Ectodermal cell (in vitro differentiated cells): ENCODE measurements around the gene RAB11FIP4.

Source experiments
- H3K27ac ChIP-seq: 2 replicates; pipeline ENCODE4 v1.7.0; 2013; ENCODE audit warnings: mild to moderate bottlenecking, low read depth, low read length; ENCODE audit not compliant: insufficient read depth, poor library complexity, severe bottlenecking
- H3K27me3 ChIP-seq: 2 replicates; pipeline ENCODE4 v1.7.0; 2013; ENCODE audit warnings: mild to moderate bottlenecking, low read length; ENCODE audit not compliant: insufficient read depth, control insufficient read depth, poor library complexity, severe bottlenecking
- H3K36me3 ChIP-seq: one replicate; pipeline ENCODE4 v1.7.0; 2013; ENCODE audit warnings: low read length; ENCODE audit not compliant: control insufficient read depth, insufficient read depth
- H3K4me1 ChIP-seq: one replicate; pipeline ENCODE4 v1.7.0; 2013; ENCODE audit warnings: low read length; ENCODE audit not compliant: control insufficient read depth, insufficient read depth
- H3K4me3 ChIP-seq: 2 replicates; pipeline ENCODE4 v1.7.0; 2013; ENCODE audit warnings: low read depth, low read length, control low read depth; ENCODE audit not compliant: insufficient read depth
- H3K9me3 ChIP-seq: 2 replicates; pipeline ENCODE4 v1.7.0; 2013; ENCODE audit warnings: mild to moderate bottlenecking, low read length, moderate library complexity; ENCODE audit not compliant: control insufficient read depth
- WGBS, 2 experiments: methylation state at CpG; one replicate each; pipeline ENCODE4 v1.1.7; 2013; ENCODE audit warnings: missing lambda C conversion rate in 2 of 2; 5-methylcytosine and 5-hydroxymethylcytosine counted together

RAB11FIP4 gene

DNA sequence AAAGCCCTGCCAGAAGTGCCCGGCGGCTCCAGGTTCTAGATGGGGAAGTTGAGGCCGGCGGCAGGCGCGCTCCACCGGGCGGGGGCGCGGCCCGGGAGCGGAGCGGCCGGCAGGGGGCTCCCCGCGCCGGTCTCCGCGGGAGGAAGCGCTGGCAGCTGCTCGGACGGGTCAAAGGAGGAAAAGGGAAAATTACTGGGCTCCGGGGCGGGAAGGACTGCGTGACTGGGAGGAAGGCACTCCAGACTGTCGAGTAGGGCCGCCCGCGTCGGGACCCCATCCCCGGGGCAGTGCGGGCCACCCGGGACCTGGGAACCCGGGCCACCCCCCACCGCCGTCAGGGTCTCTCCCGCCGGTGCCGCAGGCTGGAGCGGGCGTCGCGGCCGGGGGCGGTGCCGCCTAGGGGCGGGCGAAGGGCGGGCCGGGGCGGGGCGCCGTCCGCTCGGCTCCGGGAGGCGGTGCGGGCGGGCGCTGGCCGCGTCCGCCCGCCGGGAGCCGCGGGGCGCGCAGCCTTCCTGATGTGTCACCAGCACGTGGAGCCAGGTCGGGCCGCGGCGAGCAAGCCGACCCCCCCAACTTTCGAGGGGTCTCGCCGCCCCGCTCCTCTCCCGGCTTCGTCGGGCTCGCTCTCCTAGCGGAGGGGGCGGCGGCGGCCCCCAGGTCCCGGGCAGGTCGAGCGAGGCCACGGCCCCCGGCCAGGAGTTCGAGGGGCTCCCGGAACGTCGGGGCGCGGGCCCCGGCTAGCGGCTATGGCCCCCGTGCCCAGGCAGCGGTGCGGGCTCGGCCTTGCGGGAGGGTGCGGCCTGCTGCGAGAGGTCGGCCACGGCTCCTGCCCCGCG is 167.5 kb downstream of the RAB11FIP4 start:
- Histone ChIP-seq H3K4me3 (peak overlapping the region; percentile 69), H3K36me3 (no peaks in the 10 kb centered on the region), H3K4me1 (peaks cover 41% of the 10 kb centered on the region), H3K27me3 (peaks cover 53% of the 10 kb centered on the region), H3K9me3 (no peaks in the 10 kb centered on the region), H3K27ac (no peak overlapping the region)
- 1% methylated on average over 111 of the region's 111 CpGs for WGBS, 2 experiments

DNA sequence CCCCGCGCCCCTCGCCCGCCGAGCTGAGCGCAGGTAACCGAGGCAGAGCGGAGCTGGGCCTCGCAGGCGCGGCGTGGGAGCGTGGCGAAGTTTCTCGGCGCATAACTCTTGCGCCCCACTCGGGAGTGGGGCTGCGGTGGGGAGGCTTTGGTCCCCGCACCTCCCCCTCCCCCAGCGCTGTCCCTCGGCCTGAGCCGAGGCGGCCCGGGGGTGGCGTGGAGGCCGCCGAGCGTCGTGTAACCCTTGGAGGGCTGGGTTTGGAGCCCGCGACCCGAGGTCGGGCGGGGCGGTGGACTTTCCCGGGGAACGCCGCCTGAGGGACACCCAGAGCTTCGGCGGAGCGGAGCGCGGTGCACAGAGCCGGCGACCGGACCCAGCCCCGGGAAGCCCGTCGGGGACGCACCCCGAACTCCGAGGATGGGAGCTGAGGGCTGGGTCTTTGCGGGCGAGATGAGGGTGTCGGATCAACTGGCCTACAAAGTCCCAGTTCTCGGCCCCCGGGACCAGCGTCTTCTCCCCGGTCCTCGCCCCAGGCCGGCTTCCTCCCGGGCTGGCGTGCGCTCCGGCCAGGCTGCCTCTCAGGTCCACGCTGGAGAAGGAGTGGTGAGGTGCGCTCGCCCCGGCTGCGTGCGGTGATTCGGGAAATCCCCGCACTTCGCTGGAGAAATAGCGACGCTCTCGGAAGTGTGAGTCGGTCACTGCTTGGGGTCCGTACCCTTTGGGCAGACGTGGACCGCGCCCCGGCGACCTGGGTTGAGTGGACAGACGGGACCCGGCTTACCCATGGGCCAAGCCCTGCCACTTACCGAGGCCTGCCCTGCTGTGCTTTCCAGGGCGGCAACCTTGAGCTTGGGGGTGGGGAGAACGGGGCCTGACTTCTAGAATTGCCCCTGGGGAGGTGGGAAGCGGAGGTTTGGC is 168.4 kb downstream of the RAB11FIP4 start:
- Histone ChIP-seq H3K27me3 (peaks cover 44% of the 10 kb centered on the region), H3K27ac (no peak overlapping the region), H3K9me3 (no peaks in the 10 kb centered on the region), H3K4me3 (peak overlapping the region; percentile 69), H3K4me1 (peaks cover 46% of the 10 kb centered on the region), H3K36me3 (no peaks in the 10 kb centered on the region)
- 4% methylated on average over 91 of the region's 91 CpGs for WGBS, 2 experiments

DNA sequence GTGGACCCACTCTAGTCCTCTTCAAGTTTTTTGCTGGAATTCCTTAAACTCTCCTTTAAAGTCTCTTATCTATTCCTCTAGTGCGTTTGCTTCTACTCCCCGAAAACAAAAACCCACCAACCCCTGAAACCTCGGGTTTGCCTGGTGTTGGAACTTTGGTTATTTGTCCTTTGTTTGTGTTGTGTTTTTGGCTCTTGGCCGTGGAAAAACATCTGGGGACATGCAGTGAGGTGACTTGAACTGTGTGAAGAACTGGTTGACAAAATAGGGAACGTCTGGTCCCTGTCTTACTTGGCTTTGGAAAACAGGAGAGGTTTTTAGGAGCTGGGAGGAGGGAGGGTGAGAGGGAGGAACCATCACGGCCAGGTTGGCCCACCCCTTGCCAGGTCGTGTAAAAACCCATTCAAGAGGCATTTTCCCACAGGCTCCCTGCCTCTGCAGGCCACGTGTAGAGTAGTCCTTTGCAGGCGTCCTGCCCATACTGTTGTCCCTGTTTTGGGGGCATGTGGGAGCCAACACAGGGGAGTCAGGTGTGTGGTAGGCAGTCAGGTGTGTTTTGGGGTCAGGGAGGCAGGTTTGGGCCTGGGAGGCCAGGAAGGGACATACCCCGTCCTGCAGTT is 169.3 kb downstream of the RAB11FIP4 start:
- 41 to 45% methylated on average over 9 to 10 of the region's 10 CpGs for WGBS, 2 experiments
- H3K4me3 ChIP-seq, result peak overlapping the region; percentile 69
- H3K27me3 ChIP-seq, result peaks cover 37% of the 10 kb centered on the region
- H3K27ac ChIP-seq, result no peak overlapping the region
- no peaks in the 10 kb centered on the region for H3K36me3 ChIP-seq
- no peaks in the 10 kb centered on the region for H3K9me3 ChIP-seq
- H3K4me1 ChIP-seq, result peaks cover 48% of the 10 kb centered on the region

DNA sequence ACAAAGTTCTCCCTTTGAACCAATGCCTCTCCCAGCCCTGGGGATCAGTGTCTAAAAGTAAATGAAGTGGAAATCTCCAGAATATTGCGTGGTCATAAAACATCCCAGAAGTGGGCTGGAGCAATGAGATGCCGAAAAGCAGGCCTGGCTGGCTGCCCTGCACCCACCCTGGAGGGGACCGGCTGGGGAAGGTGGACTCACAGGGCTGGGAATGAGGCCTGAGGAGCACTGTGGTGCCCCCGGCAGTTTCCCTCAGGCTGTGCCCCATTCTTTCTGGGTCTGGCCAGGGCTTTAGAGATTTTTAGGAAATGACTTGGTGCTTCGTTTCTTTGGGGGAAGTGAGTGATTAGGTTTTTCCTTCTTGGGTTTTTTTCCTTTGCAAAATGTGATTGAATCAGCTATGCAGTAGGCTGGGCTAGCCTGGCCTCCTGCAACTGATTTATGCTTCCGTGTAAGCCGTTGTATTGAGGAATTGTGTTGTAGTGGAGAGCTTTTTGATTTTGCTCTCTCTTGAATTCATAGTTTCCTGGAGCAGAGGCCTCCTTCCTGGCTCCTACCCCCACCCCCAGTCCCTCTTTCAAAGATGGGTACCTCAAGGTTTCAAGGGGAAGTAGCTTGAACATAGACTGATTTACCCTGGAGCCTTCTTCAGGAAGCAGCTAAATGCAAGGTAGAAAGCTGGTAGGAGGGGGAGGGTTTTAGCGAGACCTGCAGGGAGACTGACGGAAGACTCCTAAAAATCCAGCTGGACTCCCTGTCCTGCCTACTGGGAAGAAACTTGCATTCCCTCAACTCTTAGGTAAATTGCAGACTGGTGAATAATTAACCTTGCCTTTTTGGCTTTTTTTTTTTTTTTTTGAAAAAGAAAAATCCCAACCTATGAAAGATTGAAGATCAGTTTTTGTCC is 170.2 kb downstream of the RAB11FIP4 start:
- 49 to 59% methylated on average over 9 of the region's 9 CpGs for WGBS, 2 experiments
- Histone ChIP-seq H3K36me3 (no peaks in the 10 kb centered on the region), H3K27ac (no peak overlapping the region), H3K4me3 (peak overlapping the region; percentile 69), H3K27me3 (peaks cover 37% of the 10 kb centered on the region), H3K4me1 (peaks cover 48% of the 10 kb centered on the region), H3K9me3 (no peaks in the 10 kb centered on the region)

DNA sequence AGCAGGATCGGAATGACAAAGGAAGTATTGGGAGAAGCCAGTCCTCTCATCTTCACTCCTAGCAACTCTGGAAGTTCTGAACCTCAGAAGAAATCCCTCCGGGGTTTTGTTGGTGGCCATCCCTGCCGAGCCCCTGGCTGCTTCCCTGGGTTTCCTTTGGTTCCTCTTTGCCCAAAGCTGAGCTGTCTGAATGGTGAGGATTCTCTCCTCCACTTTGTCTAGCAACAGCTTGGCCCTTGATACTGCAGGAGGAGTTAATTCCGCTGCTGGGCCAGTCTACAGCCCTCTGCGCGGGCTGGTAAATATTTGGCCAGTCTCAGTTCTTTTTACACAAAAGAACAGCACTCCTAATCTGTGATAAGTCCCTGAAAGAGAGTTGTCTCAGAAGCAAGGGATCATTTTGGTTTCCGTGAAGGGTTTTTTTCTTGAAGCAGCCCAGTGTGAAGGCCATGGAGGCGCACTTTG is 170.9 kb downstream of the RAB11FIP4 start:
- Histone ChIP-seq H3K9me3 (no peaks in the 10 kb centered on the region), H3K4me3 (peak overlapping the region; percentile 69), H3K36me3 (no peaks in the 10 kb centered on the region), H3K27me3 (peaks cover 37% of the 10 kb centered on the region), H3K27ac (no peak overlapping the region), H3K4me1 (peaks cover 45% of the 10 kb centered on the region)
- 68 to 69% methylated on average over 8 of the region's 8 CpGs for WGBS, 2 experiments

DNA sequence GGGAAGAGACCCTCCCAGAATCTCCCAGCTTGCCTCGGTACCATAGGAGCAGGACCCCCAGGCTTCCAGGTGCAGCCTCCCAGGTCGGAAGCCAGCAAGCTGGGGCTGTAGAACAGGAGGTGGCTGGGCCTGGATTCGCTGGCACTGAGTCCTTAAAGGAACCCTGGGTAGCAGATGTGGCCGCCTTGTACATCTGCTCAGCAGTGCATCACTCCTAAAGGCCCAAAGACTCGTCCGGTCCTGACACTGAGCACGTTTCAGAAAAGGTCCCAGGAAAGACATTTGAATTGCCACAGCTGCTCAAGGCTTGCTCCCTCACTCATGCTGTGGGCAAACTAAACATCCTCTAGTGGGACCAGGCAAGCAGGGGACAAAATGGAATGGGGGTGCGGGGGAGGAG is 172.8 kb downstream of the RAB11FIP4 start:
- Histone ChIP-seq H3K9me3 (no peaks in the 10 kb centered on the region), H3K4me3 (no peak overlapping the region), H3K27ac (no peak overlapping the region), H3K36me3 (no peaks in the 10 kb centered on the region), H3K4me1 (peaks cover 48% of the 10 kb centered on the region), H3K27me3 (peaks cover 29% of the 10 kb centered on the region)
- 90 to 93% methylated on average over 8 of the region's 8 CpGs for WGBS, 2 experiments

DNA sequence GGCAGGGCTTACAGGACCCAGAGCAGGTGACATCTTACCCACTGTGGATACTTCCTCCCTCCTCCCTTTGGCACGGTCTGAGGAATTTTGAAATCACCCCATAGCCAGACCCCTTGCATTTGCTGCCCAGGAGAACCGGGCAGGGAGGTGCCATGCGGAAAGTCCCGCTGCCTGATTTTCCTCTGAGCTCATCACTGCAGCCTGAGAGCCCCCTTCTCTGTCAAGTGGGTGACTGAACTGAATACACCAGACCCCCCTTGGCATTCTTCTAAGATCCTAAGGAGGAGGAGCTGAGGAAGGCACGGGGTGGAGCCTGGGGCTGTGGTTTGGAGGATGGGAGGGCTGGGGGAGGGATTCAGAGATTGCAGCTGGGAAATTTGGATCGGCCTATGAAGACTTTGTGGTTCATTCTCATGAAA is 173.4 kb downstream of the RAB11FIP4 start:
- H3K9me3 ChIP-seq, result no peaks in the 10 kb centered on the region
- no peak overlapping the region for H3K4me3 ChIP-seq
- 59 to 62% methylated on average over 6 of the region's 6 CpGs for WGBS, 2 experiments
- peaks cover 23% of the 10 kb centered on the region for H3K27me3 ChIP-seq
- H3K36me3 ChIP-seq, result no peaks in the 10 kb centered on the region
- H3K27ac ChIP-seq, result no peak overlapping the region
- peaks cover 48% of the 10 kb centered on the region for H3K4me1 ChIP-seq

DNA sequence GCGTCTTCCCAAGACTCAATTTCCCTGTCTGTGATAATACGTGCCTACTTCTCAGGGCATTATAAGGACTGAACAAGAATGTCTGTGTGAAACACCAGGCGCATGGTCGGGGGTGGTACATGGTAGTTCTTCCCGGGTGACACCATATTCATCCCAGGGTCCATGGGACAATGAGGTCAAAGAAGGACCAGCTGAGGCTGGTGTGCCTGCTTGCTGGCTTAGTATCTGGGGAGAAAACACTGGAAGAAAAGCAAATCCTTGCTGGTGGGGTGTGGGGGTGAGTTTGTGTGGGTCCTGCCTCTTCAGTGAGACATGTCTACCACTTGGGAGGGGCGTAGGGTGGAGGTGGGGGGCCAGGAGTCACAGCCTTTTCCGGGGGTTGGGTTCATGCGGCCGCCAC is 174.2 kb downstream of the RAB11FIP4 start:
- Histone ChIP-seq H3K4me1 (peaks cover 48% of the 10 kb centered on the region), H3K36me3 (no peaks in the 10 kb centered on the region), H3K27ac (no peak overlapping the region), H3K9me3 (no peaks in the 10 kb centered on the region), H3K4me3 (no peak overlapping the region), H3K27me3 (peaks cover 15% of the 10 kb centered on the region)
- WGBS, 2 experiments, result 94 to 95% methylated on average over 9 of the region's 9 CpGs

DNA sequence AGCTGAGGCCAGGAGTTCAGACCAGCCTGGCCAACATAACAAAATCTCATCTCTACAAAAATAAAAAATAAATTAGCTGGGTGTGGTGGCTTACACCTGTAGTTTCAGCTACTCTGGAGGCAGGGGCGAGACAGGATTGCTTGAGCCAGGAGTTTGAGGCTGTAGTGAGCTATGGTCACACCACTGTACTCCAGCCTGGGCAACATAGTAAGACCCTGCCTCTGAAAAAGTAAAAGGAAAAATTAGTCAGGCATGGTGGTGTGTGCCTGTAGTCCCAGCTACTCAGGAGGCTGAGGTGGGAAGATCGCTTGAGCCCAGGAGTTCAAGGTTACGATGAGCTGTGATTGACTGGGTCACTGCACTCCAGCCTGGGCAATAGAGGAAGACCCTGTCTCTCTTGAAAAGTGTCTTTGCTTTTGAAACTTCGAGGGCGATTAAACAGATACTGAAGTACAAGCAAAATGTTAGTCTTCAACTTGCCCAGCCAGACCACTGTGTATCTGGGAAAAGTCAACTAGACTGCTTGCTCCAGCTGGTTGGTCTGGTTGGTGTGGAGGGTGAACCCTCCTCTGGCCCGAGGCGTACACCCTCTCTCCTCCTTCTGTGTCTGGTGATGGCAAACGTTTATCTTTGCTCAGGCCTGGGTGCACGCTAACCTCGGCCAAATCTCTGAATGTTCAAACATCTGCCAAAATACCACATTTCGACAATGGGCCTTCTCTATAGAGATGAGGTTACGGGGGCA is 174.9 kb downstream of the RAB11FIP4 start:
- peaks cover 7% of the 10 kb centered on the region for H3K27me3 ChIP-seq
- 93 to 96% methylated on average over 12 of the region's 12 CpGs for WGBS, 2 experiments
- H3K4me3 ChIP-seq, result no peak overlapping the region
- H3K27ac ChIP-seq, result no peak overlapping the region
- H3K4me1 ChIP-seq, result peaks cover 40% of the 10 kb centered on the region
- no peaks in the 10 kb centered on the region for H3K9me3 ChIP-seq
- no peaks in the 10 kb centered on the region for H3K36me3 ChIP-seq
